HG03064 (cell line): ENCODE measurements around the gene TNFRSF1B.

Experiments used
- ATAC-seq: cut with Tn5 transposase; IDR thresholded peaks from one replicate; pipeline ENCODE4 v1.9.1; 2021; ENCODE audit warnings: low read depth; ENCODE audit not compliant: unreplicated experiment

TNFRSF1B gene

DNA sequence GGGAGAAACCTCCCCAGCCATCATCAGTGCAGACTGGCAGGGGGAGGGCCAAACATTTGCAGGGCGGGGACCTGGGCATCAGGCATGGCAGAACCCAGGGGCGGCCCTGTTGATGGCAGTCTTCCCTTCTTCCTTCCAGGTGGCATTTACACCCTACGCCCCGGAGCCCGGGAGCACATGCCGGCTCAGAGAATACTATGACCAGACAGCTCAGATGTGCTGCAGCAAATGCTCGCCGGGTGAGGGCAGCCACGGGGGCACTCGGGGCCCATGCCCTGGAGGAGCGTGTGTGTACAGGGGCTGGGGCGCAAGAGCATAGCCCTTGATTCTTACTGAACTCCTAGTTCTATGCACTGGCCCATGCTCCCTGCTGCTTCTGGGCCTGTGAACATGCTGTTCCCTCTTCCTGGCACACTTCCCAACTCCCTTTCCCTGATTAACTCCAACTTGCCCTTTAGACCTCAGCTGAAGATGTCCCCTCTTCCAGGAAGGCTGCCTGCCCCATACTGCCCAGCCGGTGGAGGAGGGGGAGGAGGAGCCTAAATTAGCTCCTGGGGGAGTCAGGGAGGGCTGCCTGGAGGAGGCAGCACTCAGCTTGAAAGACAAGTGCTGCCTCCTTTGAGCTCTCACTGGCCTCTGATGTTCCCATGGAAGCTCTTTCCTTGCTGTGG, 22.0 kb downstream of the TNFRSF1B start:
- no peak for ATAC-seq

DNA sequence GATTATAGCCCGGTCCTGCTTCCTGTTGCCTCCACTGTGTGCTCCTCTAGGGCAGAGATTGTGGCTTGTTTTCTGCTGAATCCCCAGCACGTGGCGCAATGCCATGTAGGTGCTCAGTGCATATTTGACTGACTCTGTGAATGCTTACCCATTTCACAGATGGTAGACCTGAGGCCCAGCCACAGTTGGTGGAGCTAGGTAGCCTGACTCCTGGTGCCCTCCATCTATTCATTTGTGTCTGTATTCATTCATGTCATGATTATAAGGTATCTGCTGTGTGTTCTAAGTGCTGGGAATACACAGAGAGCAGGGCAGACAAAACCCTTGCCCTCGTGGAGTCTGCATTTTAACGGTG, 22.5 kb downstream of the TNFRSF1B start:
- ATAC-seq = no peak

- ATAC-seq = no peak
Measured at GRCh38 chr1:12191242-12192032, 24.6 kb downstream of the TNFRSF1B start.

DNA sequence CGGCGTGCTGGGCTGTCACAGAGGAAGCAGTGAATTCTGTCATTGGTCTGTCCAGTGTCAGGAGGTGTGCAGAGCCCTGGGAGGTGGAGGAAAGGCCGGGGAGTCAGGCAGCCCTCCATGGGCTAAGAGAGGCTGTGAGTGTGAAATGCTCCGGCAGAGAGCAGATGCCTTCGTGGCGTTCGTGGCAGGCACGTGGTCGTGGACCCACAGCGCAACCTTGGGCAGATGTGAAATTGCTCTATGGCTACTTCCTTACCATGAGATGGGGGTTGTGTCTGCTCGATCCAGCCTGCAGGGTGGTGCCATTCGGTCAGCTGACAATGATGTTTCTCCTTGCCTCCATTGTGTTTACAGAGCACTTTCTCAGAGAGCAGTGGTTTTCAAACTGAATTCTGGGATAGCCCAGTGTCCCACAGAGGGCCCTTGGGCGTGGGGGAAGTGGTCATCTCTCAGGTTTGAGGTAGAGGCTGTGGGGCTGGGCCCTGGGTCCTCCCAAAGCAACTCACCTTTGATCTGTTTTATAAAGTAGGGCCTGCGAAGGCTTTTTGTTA, 27.9 kb downstream of the TNFRSF1B start:
- no peak for ATAC-seq

DNA sequence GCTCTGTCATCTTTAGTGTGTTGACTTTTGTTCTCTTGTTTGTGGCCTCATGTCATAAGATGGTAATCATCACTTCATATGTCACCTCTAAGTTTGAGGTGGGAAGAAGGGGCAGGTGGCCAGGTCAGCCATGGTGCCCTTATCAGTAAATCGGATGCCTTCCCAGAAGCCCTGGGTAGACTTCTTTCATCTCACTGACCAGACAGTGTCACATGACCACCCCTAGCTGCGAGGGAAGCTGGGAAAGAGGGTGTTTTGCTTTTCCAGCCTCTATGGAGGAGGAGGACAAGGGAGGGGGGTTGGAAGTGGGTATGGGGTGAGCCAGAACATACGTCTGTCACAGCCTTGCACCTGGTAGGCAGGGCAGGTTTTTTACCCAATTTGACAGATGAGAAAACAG, 28.6 kb downstream of the TNFRSF1B start:
- ATAC-seq = no peak

- no peak for ATAC-seq
Measured at GRCh38 chr1:12196641-12197482, 30.1 kb downstream of the TNFRSF1B start.

GRCh38 chr1:12197483-12197880, 30.7 kb downstream of the TNFRSF1B start:
- no peak for ATAC-seq

DNA sequence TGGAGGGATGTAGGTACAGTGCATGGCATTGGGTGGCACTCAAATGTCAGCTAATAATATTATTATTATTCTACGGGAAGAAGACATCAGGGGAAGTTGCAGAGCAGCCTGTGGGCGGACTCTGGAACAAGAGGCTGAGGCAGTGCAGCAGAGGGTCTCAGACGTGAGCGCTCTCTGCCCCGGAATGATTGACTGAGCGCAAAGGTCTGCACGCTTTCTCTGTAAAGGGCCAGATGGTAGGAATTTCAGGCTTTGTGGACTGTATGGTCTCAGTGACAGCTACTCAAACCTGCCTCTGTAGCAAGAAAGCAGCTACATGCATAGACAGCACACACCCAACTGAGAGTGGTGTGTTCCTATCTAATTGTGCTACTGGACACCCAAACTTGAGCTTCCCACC, 33.4 kb downstream of the TNFRSF1B start:
- ATAC-seq = no peak

DNA sequence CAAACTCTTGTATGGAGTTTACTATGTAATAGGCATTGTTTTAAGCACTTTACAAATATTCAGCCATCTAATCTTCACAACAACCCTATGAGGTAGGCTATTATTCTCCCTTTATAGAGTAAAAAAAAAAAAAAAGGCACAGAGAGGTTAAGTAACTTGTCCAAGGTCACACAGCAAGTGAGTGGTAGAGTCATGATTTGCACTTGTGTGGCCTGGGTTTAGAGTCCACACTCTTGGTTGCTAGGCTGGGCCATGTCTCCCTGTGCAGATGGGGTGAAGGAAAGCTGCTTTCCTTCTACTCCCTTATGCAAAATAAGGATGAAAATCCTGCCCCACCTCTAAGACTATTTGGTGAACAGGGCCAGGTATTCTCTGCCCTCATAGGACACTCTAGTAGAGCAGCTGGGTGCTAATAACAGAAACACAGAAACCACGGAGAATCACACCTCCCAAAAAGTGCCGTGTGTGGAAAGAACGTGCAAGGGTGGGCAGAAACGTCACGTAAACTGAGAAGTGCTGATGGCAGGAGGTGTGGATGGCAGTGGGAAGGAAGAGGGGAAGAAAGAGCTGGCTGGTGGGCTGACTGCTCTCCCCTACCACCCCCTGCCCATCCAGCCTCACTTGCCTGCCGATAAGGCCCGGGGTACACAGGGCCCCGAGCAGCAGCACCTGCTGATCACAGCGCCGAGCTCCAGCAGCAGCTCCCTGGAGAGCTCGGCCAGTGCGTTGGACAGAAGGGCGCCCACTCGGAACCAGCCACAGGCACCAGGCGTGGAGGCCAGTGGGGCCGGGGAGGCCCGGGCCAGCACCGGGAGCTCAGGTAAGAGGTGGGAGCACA, 34.8 kb downstream of the TNFRSF1B start:
- no peak for ATAC-seq

DNA sequence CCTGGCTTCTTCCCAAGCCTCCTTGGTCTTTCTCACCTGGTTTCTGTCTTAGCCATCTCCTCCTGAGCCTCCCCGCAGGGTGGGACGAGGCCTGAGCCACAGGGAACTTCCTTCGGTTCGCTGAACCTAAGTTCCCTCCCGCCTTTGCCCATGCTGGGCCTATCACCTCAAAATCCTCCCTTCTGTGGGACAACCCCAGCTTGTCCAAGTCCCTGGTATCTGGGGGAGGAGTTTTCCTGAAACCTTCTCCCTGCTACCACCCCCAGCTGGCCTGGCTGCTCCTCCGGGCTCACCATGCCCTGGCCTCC, 35.4 kb downstream of the TNFRSF1B start:
- no peak for ATAC-seq

GRCh38 chr1:12202577-12202976, 35.8 kb downstream of the TNFRSF1B start:
- ATAC-seq = no peak

DNA sequence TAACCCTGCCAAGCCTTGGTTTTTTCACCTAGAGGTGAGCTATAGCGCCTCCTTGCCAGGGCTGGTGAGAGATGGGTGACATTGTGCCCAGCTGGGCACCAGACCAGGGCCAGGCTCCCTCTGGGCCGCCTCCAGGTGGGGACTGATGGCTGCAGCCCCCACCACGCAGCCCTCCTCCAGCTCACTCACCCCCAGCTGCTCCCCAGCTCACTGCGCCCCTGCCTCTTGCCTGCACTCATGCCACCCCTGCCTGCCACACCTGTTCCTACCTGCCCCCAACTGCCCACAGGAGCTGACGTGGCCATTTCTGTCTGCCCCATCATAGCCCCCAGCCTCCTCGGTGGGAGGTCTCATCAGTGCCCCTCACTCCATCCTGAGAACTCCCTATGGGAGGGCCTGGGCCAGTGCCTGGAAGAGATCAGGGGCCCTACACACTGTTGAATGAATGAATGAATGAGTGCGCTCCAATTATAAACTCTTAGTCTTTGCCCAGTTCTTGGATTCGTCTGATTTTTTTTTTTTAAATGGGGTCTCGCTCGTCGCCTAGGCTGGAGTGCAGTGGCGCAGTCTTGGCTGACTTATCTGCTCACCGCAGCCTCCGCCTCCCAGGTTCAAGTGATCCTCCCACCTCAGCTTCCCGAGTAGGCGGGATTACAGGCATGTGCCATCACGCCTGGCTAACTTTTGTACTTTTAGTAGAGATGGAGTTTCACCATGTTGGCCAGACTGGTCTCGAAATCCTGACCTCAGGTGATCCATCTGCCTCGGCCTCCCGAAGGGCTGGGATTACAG, 36.6 kb downstream of the TNFRSF1B start:
- no peak for ATAC-seq

- ATAC-seq = no peak
Measured at GRCh38 chr1:12204140-12204539, 37.3 kb downstream of the TNFRSF1B start.

DNA sequence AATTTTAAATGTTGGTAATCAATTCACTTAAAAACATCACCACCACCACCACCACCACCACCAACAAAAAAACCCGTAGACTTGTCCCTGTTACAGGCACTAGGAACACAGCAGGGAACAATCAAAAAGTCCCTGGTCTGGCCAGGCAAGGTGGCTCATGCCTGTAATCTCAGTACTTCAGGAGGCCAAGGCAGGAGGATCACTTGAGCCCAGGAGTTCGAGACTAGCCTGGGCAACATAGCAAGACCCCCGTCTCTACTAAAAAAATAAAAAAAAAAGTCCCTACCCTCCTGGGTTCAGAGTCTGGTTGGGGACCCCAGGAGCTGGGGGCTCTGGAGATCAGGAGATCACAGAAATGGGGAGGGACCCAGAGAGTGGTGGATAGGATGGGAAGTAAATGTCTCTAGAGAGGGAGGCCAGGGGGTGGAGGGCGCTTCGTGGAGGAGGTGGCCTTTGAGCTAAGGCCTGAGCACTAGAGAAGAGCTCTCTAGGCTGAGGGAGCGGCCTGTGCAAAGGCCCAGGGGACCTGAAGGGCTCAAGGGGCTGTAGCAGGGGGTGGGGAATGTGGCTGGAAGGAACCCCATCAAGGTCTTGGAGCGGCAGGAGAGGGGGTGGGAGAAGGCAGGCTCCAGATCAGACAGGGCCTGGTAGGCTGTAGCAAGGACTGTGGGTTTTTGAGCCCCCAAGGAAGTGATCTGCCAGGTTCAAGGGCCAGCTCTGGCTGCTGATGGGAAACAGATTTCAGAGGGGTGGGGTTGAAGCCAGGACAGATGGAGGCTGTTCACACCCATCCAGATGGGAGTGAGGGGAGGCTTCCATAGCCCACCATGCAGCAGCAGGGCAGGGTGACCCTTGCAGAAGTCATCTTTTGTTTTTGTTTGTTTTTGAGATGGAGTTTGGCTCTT, 38.2 kb downstream of the TNFRSF1B start:
- no peak for ATAC-seq

- no peak for ATAC-seq
Measured at GRCh38 chr1:12206238-12206637, 39.4 kb downstream of the TNFRSF1B start.

DNA sequence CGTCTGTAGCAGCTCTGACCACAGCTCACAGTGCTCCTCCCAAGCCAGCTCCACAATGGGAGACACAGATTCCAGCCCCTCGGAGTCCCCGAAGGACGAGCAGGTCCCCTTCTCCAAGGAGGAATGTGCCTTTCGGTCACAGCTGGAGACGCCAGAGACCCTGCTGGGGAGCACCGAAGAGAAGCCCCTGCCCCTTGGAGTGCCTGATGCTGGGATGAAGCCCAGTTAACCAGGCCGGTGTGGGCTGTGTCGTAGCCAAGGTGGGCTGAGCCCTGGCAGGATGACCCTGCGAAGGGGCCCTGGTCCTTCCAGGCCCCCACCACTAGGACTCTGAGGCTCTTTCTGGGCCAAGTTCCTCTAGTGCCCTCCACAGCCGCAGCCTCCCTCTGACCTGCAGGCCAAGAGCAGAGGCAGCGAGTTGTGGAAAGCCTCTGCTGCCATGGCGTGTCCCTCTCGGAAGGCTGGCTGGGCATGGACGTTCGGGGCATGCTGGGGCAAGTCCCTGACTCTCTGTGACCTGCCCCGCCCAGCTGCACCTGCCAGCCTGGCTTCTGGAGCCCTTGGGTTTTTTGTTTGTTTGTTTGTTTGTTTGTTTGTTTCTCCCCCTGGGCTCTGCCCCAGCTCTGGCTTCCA, 40.1 kb downstream of the TNFRSF1B start:
- ATAC-seq = no peak

DNA sequence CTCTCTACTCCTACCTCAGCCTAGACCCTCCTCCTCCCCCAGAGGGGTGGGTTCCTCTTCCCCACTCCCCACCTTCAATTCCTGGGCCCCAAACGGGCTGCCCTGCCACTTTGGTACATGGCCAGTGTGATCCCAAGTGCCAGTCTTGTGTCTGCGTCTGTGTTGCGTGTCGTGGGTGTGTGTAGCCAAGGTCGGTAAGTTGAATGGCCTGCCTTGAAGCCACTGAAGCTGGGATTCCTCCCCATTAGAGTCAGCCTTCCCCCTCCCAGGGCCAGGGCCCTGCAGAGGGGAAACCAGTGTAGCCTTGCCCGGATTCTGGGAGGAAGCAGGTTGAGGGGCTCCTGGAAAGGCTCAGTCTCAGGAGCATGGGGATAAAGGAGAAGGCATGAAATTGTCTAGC, 41.5 kb downstream of the TNFRSF1B start:
- ATAC-seq = no peak
